GM19023 (cell line): Measurements from ENCODE around the gene ALG14.
A peak's percentile ranks its signal among the peaks of the same experiment; 100 is the strongest.
"Not testable (repeated sequence)": the region's sequence is repeated elsewhere in the genome, so short reads cannot be mapped to it uniquely, and the experiment has no call there.

Source experiments
- ATAC-seq: cut with Tn5 transposase; IDR thresholded peaks from one replicate; pipeline ENCODE4 v1.9.1; 2021; ENCODE audit warnings: mild to moderate bottlenecking, moderate library complexity; ENCODE audit not compliant: unreplicated experiment

ALG14 gene

GRCh38 chr1:95088303-95088702, 15.6 kb upstream of the ALG14 start:
- no peak for ATAC-seq

- ATAC-seq, result no peak
Observed at GRCh38 chr1:95086949-95087533, 14.3 kb upstream of the ALG14 start.

- ATAC-seq, result no peak
Observed at GRCh38 chr1:95085376-95085775, 12.6 kb upstream of the ALG14 start.

GRCh38 chr1:95084317-95085176, 11.8 kb upstream of the ALG14 start:
- ATAC-seq, result peak; percentile 79

GRCh38 chr1:95080879-95081278, 8.1 kb upstream of the ALG14 start:
- ATAC-seq, result no peak

GRCh38 chr1:95080446-95080845, 7.7 kb upstream of the ALG14 start:
- no peak for ATAC-seq

GRCh38 chr1:95076034-95076433, 3.3 kb upstream of the ALG14 start:
- ATAC-seq, result no peak

GRCh38 chr1:95073446-95073845, 695 bp upstream of the ALG14 start:
- ATAC-seq, result no peak

GRCh38 chr1:95072117-95072516, 634 bp downstream of the ALG14 start:
- no peak for ATAC-seq

- ATAC-seq, result no peak
Observed at GRCh38 chr1:95071539-95071938, 1.2 kb downstream of the ALG14 start.

- ATAC-seq, result no peak
Observed at GRCh38 chr1:95069710-95070093, 3.0 kb downstream of the ALG14 start.

GRCh38 chr1:95068956-95069709, 3.6 kb downstream of the ALG14 start:
- ATAC-seq, result no peak

- no peak for ATAC-seq
Observed at GRCh38 chr1:95067568-95067967, 5.2 kb downstream of the ALG14 start.

- no peak for ATAC-seq
Observed at GRCh38 chr1:95067062-95067461, 5.7 kb downstream of the ALG14 start.

GRCh38 chr1:95061445-95062006, 11.2 kb downstream of the ALG14 start:
- no peak for ATAC-seq

- ATAC-seq, result no peak
Observed at GRCh38 chr1:95058974-95059373, 13.8 kb downstream of the ALG14 start.

GRCh38 chr1:95057351-95057750, 15.4 kb downstream of the ALG14 start:
- ATAC-seq, result no peak

GRCh38 chr1:95049935-95050334, 22.8 kb downstream of the ALG14 start:
- ATAC-seq, result no peak

GRCh38 chr1:95048317-95048716, 24.4 kb downstream of the ALG14 start:
- no peak for ATAC-seq

- not testable (repeated sequence) for ATAC-seq
Observed at GRCh38 chr1:95047624-95048023, 25.1 kb downstream of the ALG14 start.

GRCh38 chr1:95046359-95046758, 26.4 kb downstream of the ALG14 start:
- no peak for ATAC-seq
